WTC11 (cell line): ENCODE results near the gene AFG3L2. TPM values are rescaled to one million over a fixed set of nuclear protein-coding genes. Genes with fewer than 3 reads are reported as not detected.

Experiments
- ATAC-seq: fragments of 200-7000 bp; cut with Tn5 transposase; 2 replicates; pipeline ENCODE4 v1.10.0; 2021; ENCODE audit warnings: mild to moderate bottlenecking, moderate library complexity
- CTCF ChIA-PET: fragments of 300-600 bp; sonication (Branson Sonifier 250); formaldehyde crosslinking; loops from one replicate; lab custom pipeline; 2021; ENCODE audit warnings: antibody characterized with exemption; lab: Charles Lee
- POLR2A ChIA-PET: fragments of 350-600 bp; sonication (Branson Sonifier 250); formaldehyde crosslinking; loops from one replicate; lab custom pipeline; 2021; ENCODE audit warnings: antibody characterized with exemption; lab: Charles Lee
- DNase-seq: peaks from one replicate; pipeline ENCODE4 v3.0.0; 2021; ENCODE audit warnings: low spot score
- H3K27ac Mint-ChIP-seq: 2 replicates; pipeline ENCODE4 v1.8.0; 2021; ENCODE audit warnings: mixed read lengths
- H3K27me3 Mint-ChIP-seq: 2 replicates; pipeline ENCODE4 v1.8.0; 2021; ENCODE audit warnings: low read depth, mild to moderate bottlenecking, moderate library complexity, mixed read lengths
- H3K36me3 Mint-ChIP-seq: 2 replicates; pipeline ENCODE4 v1.8.0; 2021; ENCODE audit warnings: mixed read lengths
- H3K4me1 Mint-ChIP-seq: 2 replicates; pipeline ENCODE4 v1.8.0; 2022; ENCODE audit warnings: mixed read lengths
- H3K4me3 Mint-ChIP-seq: 2 replicates; pipeline ENCODE4 v1.8.0; 2021; ENCODE audit warnings: mild to moderate bottlenecking, moderate library complexity, mixed read lengths
- H3K9me3 Mint-ChIP-seq: 2 replicates; pipeline ENCODE4 v1.8.0; 2021; ENCODE audit warnings: mixed read lengths
- E2F1 ChIP-seq: sonication (generic); formaldehyde crosslinking; IDR thresholded peaks from 2 replicates; pipeline ENCODE4 v1.8.0; 2022; ENCODE audit warnings: mild to moderate bottlenecking, missing genetic modification reagents
- ELF4 ChIP-seq: sonication (generic); formaldehyde crosslinking; IDR thresholded peaks from 2 replicates; pipeline ENCODE4 v1.8.1; 2022; ENCODE audit warnings: low read depth, mild to moderate bottlenecking, moderate library complexity, missing genetic modification reagents
- EMX1 ChIP-seq: fragments of 250-450 bp; sonication (Bioruptor Pico); IDR thresholded peaks from 2 replicates; pipeline ENCODE4 v1.8.0; 2021; ENCODE audit warnings: mild to moderate bottlenecking
- ERG ChIP-seq: fragments of 250-450 bp; sonication (Bioruptor Pico); IDR thresholded peaks from 2 replicates; pipeline ENCODE4 v1.8.0; 2021; ENCODE audit warnings: mild to moderate bottlenecking
- FOXJ3 ChIP-seq: sonication (generic); formaldehyde crosslinking; IDR thresholded peaks from 2 replicates; pipeline ENCODE4 v1.9.0; 2021; ENCODE audit warnings: missing genetic modification reagents, mild to moderate bottlenecking, borderline replicate concordance
- GRHL2 ChIP-seq: fragments of 250-450 bp; sonication (Bioruptor Pico); IDR thresholded peaks from 2 replicates; pipeline ENCODE4 v1.8.0; 2022; ENCODE audit warnings: mild to moderate bottlenecking, moderate library complexity; ENCODE audit not compliant: insufficient replicate concordance, severe bottlenecking
- HMGA2 ChIP-seq: fragments of 250-450 bp; sonication (Bioruptor Pico); IDR thresholded peaks from 2 replicates; pipeline ENCODE4 v1.4.0; 2021; ENCODE audit warnings: mild to moderate bottlenecking, moderate library complexity
- IRF2 ChIP-seq: sonication (generic); formaldehyde crosslinking; IDR thresholded peaks from 2 replicates; pipeline ENCODE4 v1.8.0; 2022; ENCODE audit warnings: low read depth, missing genetic modification reagents, borderline replicate concordance
- MYBL2 ChIP-seq: sonication (generic); formaldehyde crosslinking; IDR thresholded peaks from 2 replicates; pipeline ENCODE4 v1.8.1; 2023; ENCODE audit warnings: mild to moderate bottlenecking, moderate library complexity, missing genetic modification reagents
- NR2C2 ChIP-seq: sonication (generic); formaldehyde crosslinking; IDR thresholded peaks from 2 replicates; pipeline ENCODE4 v1.8.0; 2022; ENCODE audit warnings: mild to moderate bottlenecking, missing genetic modification reagents
- PREB ChIP-seq: sonication (generic); formaldehyde crosslinking; IDR thresholded peaks from 2 replicates; pipeline ENCODE4 v1.8.1; 2022; ENCODE audit warnings: mild to moderate bottlenecking, missing genetic modification reagents, moderate library complexity, borderline replicate concordance
- RORB ChIP-seq: fragments of 250-450 bp; sonication (Bioruptor Pico); IDR thresholded peaks from 2 replicates; pipeline ENCODE4 v1.9.0; 2021; ENCODE audit warnings: mild to moderate bottlenecking
- TEAD1 ChIP-seq: sonication (generic); formaldehyde crosslinking; IDR thresholded peaks from 2 replicates; pipeline ENCODE4 v1.8.0; 2022; ENCODE audit warnings: mild to moderate bottlenecking, missing genetic modification reagents
- USF1 ChIP-seq: sonication (generic); formaldehyde crosslinking; IDR thresholded peaks from 2 replicates; pipeline ENCODE4 v1.8.0; 2022; ENCODE audit warnings: mild to moderate bottlenecking, missing genetic modification reagents
- ZNF219 ChIP-seq: sonication (generic); formaldehyde crosslinking; IDR thresholded peaks from 2 replicates; pipeline ENCODE4 v1.8.0; 2023; ENCODE audit warnings: missing genetic modification reagents, mild to moderate bottlenecking, borderline replicate concordance
- ZNF416 ChIP-seq: fragments of 250-450 bp; sonication (Bioruptor Pico); IDR thresholded peaks from 2 replicates; pipeline ENCODE4 v1.9.0; 2021; ENCODE audit warnings: mild to moderate bottlenecking, inconsistent platforms
- ZNF423 ChIP-seq: fragments of 250-450 bp; sonication (Bioruptor Pico); IDR thresholded peaks from 2 replicates; pipeline ENCODE4 v2.1.2; 2022; ENCODE audit warnings: mild to moderate bottlenecking, moderate library complexity
- total RNA-seq: library from RNA; stranded (reverse); gene quantifications from 3 replicates; pipeline ENCODE4 v1.2.3, GENCODE V29; 2021
- TF ChIP-seq, protein P1 (sequence below): sonication (generic); formaldehyde crosslinking; IDR thresholded peaks from 2 replicates; pipeline ENCODE4 v1.8.0; 2022; ENCODE audit warnings: mild to moderate bottlenecking, missing genetic modification reagents
- TF ChIP-seq, protein P2 (sequence below): sonication (generic); formaldehyde crosslinking; IDR thresholded peaks from 2 replicates; pipeline ENCODE4 v1.8.0; 2023; ENCODE audit warnings: missing genetic modification reagents
- TF ChIP-seq, protein P3 (sequence below): fragments of 250-450 bp; sonication (Bioruptor Pico); IDR thresholded peaks from 2 replicates; pipeline ENCODE4 v1.9.0; 2021; ENCODE audit warnings: mild to moderate bottlenecking

AFG3L2 gene
- total RNA-seq, 1 experiment from 2014 or later = 109 TPM

GRCh38 chr18:12282442-12283039 lies 94.5 kb downstream of the AFG3L2 start (continued):
- TF ChIP-seq E2F1 (CRISPR knock-in tag) = no peak

GRCh38 chr18:12281861-12282260 lies 95.2 kb downstream of the AFG3L2 start:
- H3K9me3 Mint-ChIP-seq = no peaks in the 10 kb centered on the region
- TF ChIP-seq ZNF423 (no peak), ZNF416 (no peak), TEAD1 (CRISPR knock-in tag) (no peak), RORB (CRISPR knock-in tag) (no peak), MYBL2 (CRISPR knock-in tag) (no peak), IRF2 (no peak), PREB (CRISPR knock-in tag) (no peak), ELF4 (CRISPR knock-in tag) (no peak), FOXJ3 (CRISPR knock-in tag) (no peak), NR2C2 (CRISPR knock-in tag) (no peak), USF1 (CRISPR knock-in tag) (no peak), ZNF219 (CRISPR knock-in tag) (no peak), GRHL2 (CRISPR knock-in tag) (no peak), ERG (CRISPR knock-in tag) (no peak), EMX1 (no peak), HMGA2 (no peak)
- TF ChIP-seq, protein P1, sequence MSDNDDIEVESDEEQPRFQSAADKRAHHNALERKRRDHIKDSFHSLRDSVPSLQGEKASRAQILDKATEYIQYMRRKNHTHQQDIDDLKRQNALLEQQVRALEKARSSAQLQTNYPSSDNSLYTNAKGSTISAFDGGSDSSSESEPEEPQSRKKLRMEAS (CRISPR knock-in tag) = no peak
- TF ChIP-seq, protein P2, sequence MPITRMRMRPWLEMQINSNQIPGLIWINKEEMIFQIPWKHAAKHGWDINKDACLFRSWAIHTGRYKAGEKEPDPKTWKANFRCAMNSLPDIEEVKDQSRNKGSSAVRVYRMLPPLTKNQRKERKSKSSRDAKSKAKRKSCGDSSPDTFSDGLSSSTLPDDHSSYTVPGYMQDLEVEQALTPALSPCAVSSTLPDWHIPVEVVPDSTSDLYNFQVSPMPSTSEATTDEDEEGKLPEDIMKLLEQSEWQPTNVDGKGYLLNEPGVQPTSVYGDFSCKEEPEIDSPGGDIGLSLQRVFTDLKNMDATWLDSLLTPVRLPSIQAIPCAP (CRISPR knock-in tag) = no peak
- TF ChIP-seq, protein P3, sequence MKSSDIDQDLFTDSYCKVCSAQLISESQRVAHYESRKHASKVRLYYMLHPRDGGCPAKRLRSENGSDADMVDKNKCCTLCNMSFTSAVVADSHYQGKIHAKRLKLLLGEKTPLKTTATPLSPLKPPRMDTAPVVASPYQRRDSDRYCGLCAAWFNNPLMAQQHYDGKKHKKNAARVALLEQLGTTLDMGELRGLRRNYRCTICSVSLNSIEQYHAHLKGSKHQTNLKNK = no peak
- TF ChIP-seq, all 79 proteins: peak for 0
- peaks cover 28% of the 10 kb centered on the region for H3K4me1 Mint-ChIP-seq
- ChIA-PET CTCF (interaction anchor here (1.4 to 6.2 kb wide), 4 partner anchors 10 to 47 kb away, joined by 5 to 63 read pairs (median 11); no protein-coding TSS in a partner anchor), POLR2A (no interaction called here)
- no peaks in the 10 kb centered on the region for H3K36me3 Mint-ChIP-seq
- ATAC-seq (no peak), DNase-seq (no peak)
- no peak overlapping the region for H3K27ac Mint-ChIP-seq
- no peak overlapping the region for H3K4me3 Mint-ChIP-seq
- H3K27me3 Mint-ChIP-seq = peaks cover 18% of the 10 kb centered on the region
